HepG2 (cell line): Measurements from ENCODE around the gene PCBP4. TPM values are rescaled to one million over a fixed set of nuclear protein-coding genes. Genes with fewer than 3 reads are reported as not detected.

ENCODE experiments used
- CAMTA2 ChIP-seq: sonication (generic); formaldehyde crosslinking; IDR thresholded peaks from 2 replicates; pipeline ENCODE4 v1.4.0; 2020; ENCODE audit warnings: mild to moderate bottlenecking, missing genetic modification reagents, borderline replicate concordance
- CEBPG ChIP-seq: IDR thresholded peaks from 2 replicates; pipeline ENCODE4 v1.6.1; 2016
- HOXA7 ChIP-seq: sonication (generic); formaldehyde crosslinking; IDR thresholded peaks from 2 replicates; pipeline ENCODE4 v1.8.1; 2022; ENCODE audit warnings: mild to moderate bottlenecking, missing genetic modification reagents, moderate library complexity
- KLF12 ChIP-seq: sonication (generic); formaldehyde crosslinking; IDR thresholded peaks from 2 replicates; pipeline ENCODE4 v1.4.0; 2020; ENCODE audit warnings: missing genetic modification reagents, borderline replicate concordance
- MED1 ChIP-seq: sonication (generic); formaldehyde crosslinking; IDR thresholded peaks from 2 replicates; pipeline ENCODE4 v1.4.0; 2020; ENCODE audit warnings: missing genetic modification reagents
- NAIF1 ChIP-seq: sonication (generic); formaldehyde crosslinking; IDR thresholded peaks from 2 replicates; pipeline ENCODE4 v1.5.0; 2020; ENCODE audit warnings: mild to moderate bottlenecking, missing genetic modification reagents, borderline replicate concordance
- NFE2 ChIP-seq: sonication (generic); formaldehyde crosslinking; IDR thresholded peaks from 2 replicates; pipeline ENCODE4 v1.4.0; 2020; ENCODE audit warnings: missing genetic modification reagents
- NFE2L1 ChIP-seq: sonication (generic); formaldehyde crosslinking; IDR thresholded peaks from 2 replicates; pipeline ENCODE4 v1.4.0; 2020; ENCODE audit warnings: missing genetic modification reagents, mild to moderate bottlenecking, borderline replicate concordance
- NFIB ChIP-seq: sonication (generic); formaldehyde crosslinking; IDR thresholded peaks from 2 replicates; pipeline ENCODE4 v1.9.0; 2021; ENCODE audit warnings: missing genetic modification reagents, mild to moderate bottlenecking, borderline replicate concordance
- PHB2 ChIP-seq: fragments of 450-650 bp; IDR thresholded peaks from 2 replicates; pipeline ENCODE4 v1.6.1; 2018; ENCODE audit not compliant: partially characterized antibody
- POLR2G ChIP-seq: fragments of 200-400 bp; formaldehyde crosslinking; IDR thresholded peaks from 2 replicates; pipeline ENCODE4 v1.6.1; 2018; ENCODE audit warnings: mild to moderate bottlenecking, low read depth, low read length, moderate library complexity
- PREB ChIP-seq: sonication (generic); formaldehyde crosslinking; IDR thresholded peaks from 2 replicates; pipeline ENCODE4 v1.4.0; 2020; ENCODE audit warnings: missing genetic modification reagents
- REPIN1 ChIP-seq: sonication (generic); formaldehyde crosslinking; IDR thresholded peaks from 2 replicates; pipeline ENCODE4 v1.8.0; 2022; ENCODE audit warnings: missing genetic modification reagents, low read depth, mild to moderate bottlenecking, borderline replicate concordance
- SCMH1 ChIP-seq: sonication (generic); formaldehyde crosslinking; IDR thresholded peaks from 2 replicates; pipeline ENCODE4 v1.9.0; 2021; ENCODE audit warnings: missing genetic modification reagents, mild to moderate bottlenecking, borderline replicate concordance
- SP140L ChIP-seq: sonication (generic); formaldehyde crosslinking; IDR thresholded peaks from 2 replicates; pipeline ENCODE4 v1.4.0; 2020; ENCODE audit warnings: missing genetic modification reagents, borderline replicate concordance
- ZNF329 ChIP-seq: sonication (generic); formaldehyde crosslinking; IDR thresholded peaks from 2 replicates; pipeline ENCODE4 v1.9.0; 2021; ENCODE audit warnings: low read depth, mild to moderate bottlenecking, missing genetic modification reagents
- ZNF335 ChIP-seq: sonication (generic); formaldehyde crosslinking; IDR thresholded peaks from 2 replicates; pipeline ENCODE4 v1.4.0; 2020; ENCODE audit warnings: missing genetic modification reagents
- ZNF468 ChIP-seq: sonication (generic); formaldehyde crosslinking; IDR thresholded peaks from 2 replicates; pipeline ENCODE4 v1.8.0; 2022; ENCODE audit warnings: mild to moderate bottlenecking, moderate library complexity, missing genetic modification reagents
- polyA plus RNA-seq, 8 experiments: library from polyadenylated mRNA; depleted of rRNA in 3 of 8; stranded (reverse) in 7 of 8; unstranded in 1 of 8; fragments of >200 nt; fragmentation: Illumina TruSeq in 4 of 8; extraction: Trizol in 4 of 8; gene quantifications; 2 replicates each; pipeline versions ENCODE4 v1.2.1 to v1.2.3, GENCODE V29; 2011 to 2016; ENCODE audit warnings: low read depth in 4 of 8, missing spikeins in 1 of 8, mixed read lengths in 1 of 8; ENCODE audit not compliant: insufficient read depth in 1 of 8
- total RNA-seq, 5 experiments: library from RNA; depleted of rRNA; stranded (reverse); fragments of >200 nt; fragmentation: Illumina TruSeq; extraction: Trizol; gene quantifications; 2 replicates each; pipeline ENCODE4 v1.2.3, GENCODE V29; 2016; ENCODE audit warnings: low read depth in 1 of 5
- TF ChIP-seq, protein P1 (sequence below): sonication (generic); formaldehyde crosslinking; conservative IDR thresholded peaks from 2 replicates; pipeline ENCODE4 v1.4.0; 2020; ENCODE audit warnings: missing genetic modification reagents
- TF ChIP-seq, protein P2 (sequence below): IDR thresholded peaks from 2 replicates; pipeline ENCODE4 v1.6.1; 2016; ENCODE audit warnings: low read depth, missing genetic modification reagents, missing compliant biosample characterization
- TF ChIP-seq, protein P3 (sequence below): sonication (generic); formaldehyde crosslinking; IDR thresholded peaks from 2 replicates; pipeline ENCODE4 v1.5.1; 2020; ENCODE audit warnings: missing genetic modification reagents, mild to moderate bottlenecking, borderline replicate concordance

The PCBP4 gene
- total and polyA plus RNA-seq, 2 of the 13 experiments (the other 11 are each of a cell fraction or from before 2014, with no cell fraction given): 36.8 to 51.3 TPM

GRCh38 chr3:51967384-51968169 is at the start of gene PCBP4 (continued):
- TF ChIP-seq, protein P1, sequence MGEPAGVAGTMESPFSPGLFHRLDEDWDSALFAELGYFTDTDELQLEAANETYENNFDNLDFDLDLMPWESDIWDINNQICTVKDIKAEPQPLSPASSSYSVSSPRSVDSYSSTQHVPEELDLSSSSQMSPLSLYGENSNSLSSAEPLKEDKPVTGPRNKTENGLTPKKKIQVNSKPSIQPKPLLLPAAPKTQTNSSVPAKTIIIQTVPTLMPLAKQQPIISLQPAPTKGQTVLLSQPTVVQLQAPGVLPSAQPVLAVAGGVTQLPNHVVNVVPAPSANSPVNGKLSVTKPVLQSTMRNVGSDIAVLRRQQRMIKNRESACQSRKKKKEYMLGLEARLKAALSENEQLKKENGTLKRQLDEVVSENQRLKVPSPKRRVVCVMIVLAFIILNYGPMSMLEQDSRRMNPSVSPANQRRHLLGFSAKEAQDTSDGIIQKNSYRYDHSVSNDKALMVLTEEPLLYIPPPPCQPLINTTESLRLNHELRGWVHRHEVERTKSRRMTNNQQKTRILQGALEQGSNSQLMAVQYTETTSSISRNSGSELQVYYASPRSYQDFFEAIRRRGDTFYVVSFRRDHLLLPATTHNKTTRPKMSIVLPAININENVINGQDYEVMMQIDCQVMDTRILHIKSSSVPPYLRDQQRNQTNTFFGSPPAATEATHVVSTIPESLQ (CRISPR knock-in tag): no peak
- no peak for TF ChIP-seq SCMH1 (CRISPR knock-in tag)
- TF ChIP-seq ZNF335 (CRISPR knock-in tag): no peak
- TF ChIP-seq POLR2G: peak; percentile 80
- TF ChIP-seq ZNF468 (CRISPR knock-in tag): no peak
- no peak; the same call in 1 of the 2 replicates for TF ChIP-seq MED1 (CRISPR knock-in tag)
- no peak for TF ChIP-seq NFIB
- no peak for TF ChIP-seq HOXA7 (CRISPR knock-in tag)
- no peak for TF ChIP-seq KLF12 (CRISPR knock-in tag)
- TF ChIP-seq CAMTA2: no peak
- no peak; the same call in 1 of the 2 replicates for TF ChIP-seq REPIN1 (CRISPR knock-in tag)
- no peak for TF ChIP-seq SP140L
- TF ChIP-seq CEBPG (CRISPR knock-in tag): no peak
- TF ChIP-seq NFE2 (CRISPR knock-in tag): no peak
- TF ChIP-seq, protein P2, sequence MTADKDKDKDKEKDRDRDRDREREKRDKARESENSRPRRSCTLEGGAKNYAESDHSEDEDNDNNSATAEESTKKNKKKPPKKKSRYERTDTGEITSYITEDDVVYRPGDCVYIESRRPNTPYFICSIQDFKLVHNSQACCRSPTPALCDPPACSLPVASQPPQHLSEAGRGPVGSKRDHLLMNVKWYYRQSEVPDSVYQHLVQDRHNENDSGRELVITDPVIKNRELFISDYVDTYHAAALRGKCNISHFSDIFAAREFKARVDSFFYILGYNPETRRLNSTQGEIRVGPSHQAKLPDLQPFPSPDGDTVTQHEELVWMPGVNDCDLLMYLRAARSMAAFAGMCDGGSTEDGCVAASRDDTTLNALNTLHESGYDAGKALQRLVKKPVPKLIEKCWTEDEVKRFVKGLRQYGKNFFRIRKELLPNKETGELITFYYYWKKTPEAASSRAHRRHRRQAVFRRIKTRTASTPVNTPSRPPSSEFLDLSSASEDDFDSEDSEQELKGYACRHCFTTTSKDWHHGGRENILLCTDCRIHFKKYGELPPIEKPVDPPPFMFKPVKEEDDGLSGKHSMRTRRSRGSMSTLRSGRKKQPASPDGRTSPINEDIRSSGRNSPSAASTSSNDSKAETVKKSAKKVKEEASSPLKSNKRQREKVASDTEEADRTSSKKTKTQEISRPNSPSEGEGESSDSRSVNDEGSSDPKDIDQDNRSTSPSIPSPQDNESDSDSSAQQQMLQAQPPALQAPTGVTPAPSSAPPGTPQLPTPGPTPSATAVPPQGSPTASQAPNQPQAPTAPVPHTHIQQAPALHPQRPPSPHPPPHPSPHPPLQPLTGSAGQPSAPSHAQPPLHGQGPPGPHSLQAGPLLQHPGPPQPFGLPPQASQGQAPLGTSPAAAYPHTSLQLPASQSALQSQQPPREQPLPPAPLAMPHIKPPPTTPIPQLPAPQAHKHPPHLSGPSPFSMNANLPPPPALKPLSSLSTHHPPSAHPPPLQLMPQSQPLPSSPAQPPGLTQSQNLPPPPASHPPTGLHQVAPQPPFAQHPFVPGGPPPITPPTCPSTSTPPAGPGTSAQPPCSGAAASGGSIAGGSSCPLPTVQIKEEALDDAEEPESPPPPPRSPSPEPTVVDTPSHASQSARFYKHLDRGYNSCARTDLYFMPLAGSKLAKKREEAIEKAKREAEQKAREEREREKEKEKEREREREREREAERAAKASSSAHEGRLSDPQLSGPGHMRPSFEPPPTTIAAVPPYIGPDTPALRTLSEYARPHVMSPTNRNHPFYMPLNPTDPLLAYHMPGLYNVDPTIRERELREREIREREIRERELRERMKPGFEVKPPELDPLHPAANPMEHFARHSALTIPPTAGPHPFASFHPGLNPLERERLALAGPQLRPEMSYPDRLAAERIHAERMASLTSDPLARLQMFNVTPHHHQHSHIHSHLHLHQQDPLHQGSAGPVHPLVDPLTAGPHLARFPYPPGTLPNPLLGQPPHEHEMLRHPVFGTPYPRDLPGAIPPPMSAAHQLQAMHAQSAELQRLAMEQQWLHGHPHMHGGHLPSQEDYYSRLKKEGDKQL (CRISPR knock-in tag): no peak
- no peak for TF ChIP-seq ZNF329 (CRISPR knock-in tag)
- TF ChIP-seq PREB (CRISPR knock-in tag): no peak
- no peak for TF ChIP-seq NFE2L1
- no peak for TF ChIP-seq PHB2
- TF ChIP-seq, protein P3, sequence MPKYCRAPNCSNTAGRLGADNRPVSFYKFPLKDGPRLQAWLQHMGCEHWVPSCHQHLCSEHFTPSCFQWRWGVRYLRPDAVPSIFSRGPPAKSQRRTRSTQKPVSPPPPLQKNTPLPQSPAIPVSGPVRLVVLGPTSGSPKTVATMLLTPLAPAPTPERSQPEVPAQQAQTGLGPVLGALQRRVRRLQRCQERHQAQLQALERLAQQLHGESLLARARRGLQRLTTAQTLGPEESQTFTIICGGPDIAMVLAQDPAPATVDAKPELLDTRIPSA (CRISPR knock-in tag): no peak
- no peak for TF ChIP-seq NAIF1
